Ovary (tissue), 3 donors: ENCODE results near the gene GPR132.
"Not testable (repeated sequence)": the region's sequence is repeated elsewhere in the genome, so short reads cannot be mapped to it uniquely, and the experiment has no call there.

Experiments
- EP300 ChIP-seq: sonication (generic); formaldehyde crosslinking; IDR thresholded peaks from one replicate; pipeline ENCODE4 v1.6.1; 2017; ENCODE audit warnings: antibody characterized with exemption
- POLR2A ChIP-seq: fragments of 450-650 bp; IDR thresholded peaks from one replicate; pipeline ENCODE4 v1.6.1; 2017; ENCODE audit warnings: antibody characterized with exemption, mild to moderate bottlenecking, moderate library complexity
- TF ChIP-seq, protein P1 (sequence below), 3 donors: fragments of 450-650 bp in 2 of 3; fragments of 200-600 bp in 1 of 3; IDR thresholded peaks; one replicate each; pipeline versions ENCODE4 v1.5.1 to v1.8.0; 2016 to 2022; ENCODE audit warnings: antibody characterized with exemption in 3 of 3, mild to moderate bottlenecking in 1 of 3
- donor health status: DM: no; HTN: no; CAD: no.

DNA sequence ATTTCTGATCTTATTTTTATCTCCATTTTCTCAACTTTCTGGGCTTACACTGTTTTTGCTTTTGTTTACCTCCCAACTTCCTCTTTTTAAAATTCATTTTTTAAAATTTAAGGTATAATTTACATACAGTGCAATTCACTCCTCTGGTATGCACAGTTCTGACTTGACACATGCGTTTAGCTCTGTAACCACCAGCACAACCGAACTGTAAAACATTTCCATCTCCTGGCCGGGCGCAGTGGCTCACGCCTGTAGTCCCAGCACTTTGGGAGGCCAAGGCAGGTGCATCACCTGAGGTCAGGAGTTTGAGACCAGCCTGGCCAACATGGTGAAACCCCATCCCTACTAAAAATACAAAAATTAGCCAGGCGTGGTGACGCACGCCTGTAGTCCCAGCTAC lies 16.2 kb upstream of the GPR132 start:
- TF ChIP-seq, protein P1, sequence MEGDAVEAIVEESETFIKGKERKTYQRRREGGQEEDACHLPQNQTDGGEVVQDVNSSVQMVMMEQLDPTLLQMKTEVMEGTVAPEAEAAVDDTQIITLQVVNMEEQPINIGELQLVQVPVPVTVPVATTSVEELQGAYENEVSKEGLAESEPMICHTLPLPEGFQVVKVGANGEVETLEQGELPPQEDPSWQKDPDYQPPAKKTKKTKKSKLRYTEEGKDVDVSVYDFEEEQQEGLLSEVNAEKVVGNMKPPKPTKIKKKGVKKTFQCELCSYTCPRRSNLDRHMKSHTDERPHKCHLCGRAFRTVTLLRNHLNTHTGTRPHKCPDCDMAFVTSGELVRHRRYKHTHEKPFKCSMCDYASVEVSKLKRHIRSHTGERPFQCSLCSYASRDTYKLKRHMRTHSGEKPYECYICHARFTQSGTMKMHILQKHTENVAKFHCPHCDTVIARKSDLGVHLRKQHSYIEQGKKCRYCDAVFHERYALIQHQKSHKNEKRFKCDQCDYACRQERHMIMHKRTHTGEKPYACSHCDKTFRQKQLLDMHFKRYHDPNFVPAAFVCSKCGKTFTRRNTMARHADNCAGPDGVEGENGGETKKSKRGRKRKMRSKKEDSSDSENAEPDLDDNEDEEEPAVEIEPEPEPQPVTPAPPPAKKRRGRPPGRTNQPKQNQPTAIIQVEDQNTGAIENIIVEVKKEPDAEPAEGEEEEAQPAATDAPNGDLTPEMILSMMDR (IDR thresholded peaks at IDR 0.05): not testable (repeated sequence)
- TF ChIP-seq EP300, POLR2A: not testable (repeated sequence)
